ENCODE data around the gene SLC25A42.
"Not testable (repeated sequence)": the region's sequence is repeated elsewhere in the genome, so short reads cannot be mapped to it uniquely, and the experiment has no call there.

SLC25A42 gene

GRCh38 chr19:19068659-19069654 is 5.2 kb downstream of the SLC25A42 start:
- DNase-seq (ENCODE audit: low read depth): no peak

DNA sequence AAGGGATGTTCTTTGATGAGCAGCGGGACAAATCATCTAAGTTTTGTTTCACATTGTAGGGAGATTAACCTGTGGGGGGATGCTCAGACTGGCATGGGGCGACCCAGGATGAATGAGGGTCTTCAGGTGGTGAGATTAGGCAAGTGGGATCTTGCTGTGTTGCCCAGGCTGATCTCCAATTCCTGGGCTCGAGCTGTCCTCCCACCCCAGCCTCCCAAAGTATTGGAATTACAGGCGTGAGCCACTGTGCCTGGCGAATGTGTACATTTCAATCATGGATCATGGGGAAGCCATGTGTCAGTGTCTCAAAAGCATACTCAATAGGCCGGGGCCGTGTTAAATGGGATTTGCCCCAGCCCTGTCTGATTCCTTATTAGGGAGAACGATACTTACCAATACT is 8.1 kb downstream of the SLC25A42 start:
- DNase-seq (ENCODE audit: low read depth): no peak

GRCh38 chr19:19074196-19074882 is 10.5 kb downstream of the SLC25A42 start:
- DNase-seq (ENCODE audit: low read depth): no peak

- DNase-seq (ENCODE audit: low read depth): no peak
These were observed 11.3 kb downstream of the SLC25A42 start for GRCh38 chr19:19075126-19075525.

DNA sequence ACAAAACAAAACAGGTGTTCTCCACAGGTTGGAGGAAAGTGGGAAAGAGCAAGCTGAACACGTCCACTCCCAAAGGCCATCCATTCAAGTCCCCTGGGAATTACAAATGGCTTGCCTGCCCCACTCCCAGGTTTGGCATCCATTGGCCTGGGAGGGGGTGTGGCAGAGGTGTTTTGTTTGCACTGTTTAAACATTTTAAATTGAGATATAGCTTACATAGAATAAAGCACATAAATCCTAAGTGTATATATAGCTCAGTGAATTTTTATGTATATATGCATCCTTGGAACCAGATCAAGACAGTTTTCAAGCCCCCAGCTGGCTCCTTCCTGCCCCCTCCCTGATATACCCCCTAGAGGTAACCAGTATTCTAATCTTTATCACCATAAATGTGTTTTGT is 12.7 kb downstream of the SLC25A42 start:
- no peak for DNase-seq (ENCODE audit: low read depth)

GRCh38 chr19:19077103-19077502 is 13.3 kb downstream of the SLC25A42 start:
- no peak for DNase-seq (ENCODE audit: low read depth)

GRCh38 chr19:19078801-19079200 is 15.0 kb downstream of the SLC25A42 start:
- DNase-seq (ENCODE audit: low read depth): no peak

- no peak for DNase-seq (ENCODE audit: low read depth)
These were observed 15.8 kb downstream of the SLC25A42 start for GRCh38 chr19:19079571-19079970.

DNA sequence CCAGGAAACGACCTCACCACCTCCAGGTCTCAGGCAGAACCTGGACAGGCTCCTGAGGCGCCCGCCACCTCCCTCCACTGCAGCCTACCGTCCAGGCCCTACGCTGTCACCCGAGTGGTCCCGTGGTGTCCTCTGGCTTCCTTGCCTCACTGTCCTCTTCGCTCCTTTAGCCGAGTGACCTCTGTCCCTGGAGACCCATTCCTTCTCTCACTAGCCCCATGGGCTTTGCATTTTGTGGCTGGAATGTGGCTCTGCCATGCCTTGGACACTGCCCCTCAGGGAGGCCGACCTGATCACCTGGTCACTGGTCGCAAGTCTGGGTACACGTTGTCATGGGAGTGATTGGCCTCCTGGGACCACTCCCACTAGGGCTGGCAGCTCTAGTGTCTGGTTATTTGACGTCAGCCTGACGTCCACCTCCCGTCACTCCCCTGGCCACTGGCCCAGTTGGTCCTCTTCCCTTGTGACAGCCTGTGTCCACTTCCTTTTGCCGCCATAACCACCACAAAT is 17.9 kb downstream of the SLC25A42 start:
- DNase-seq (ENCODE audit: low read depth): peak; percentile 28

DNA sequence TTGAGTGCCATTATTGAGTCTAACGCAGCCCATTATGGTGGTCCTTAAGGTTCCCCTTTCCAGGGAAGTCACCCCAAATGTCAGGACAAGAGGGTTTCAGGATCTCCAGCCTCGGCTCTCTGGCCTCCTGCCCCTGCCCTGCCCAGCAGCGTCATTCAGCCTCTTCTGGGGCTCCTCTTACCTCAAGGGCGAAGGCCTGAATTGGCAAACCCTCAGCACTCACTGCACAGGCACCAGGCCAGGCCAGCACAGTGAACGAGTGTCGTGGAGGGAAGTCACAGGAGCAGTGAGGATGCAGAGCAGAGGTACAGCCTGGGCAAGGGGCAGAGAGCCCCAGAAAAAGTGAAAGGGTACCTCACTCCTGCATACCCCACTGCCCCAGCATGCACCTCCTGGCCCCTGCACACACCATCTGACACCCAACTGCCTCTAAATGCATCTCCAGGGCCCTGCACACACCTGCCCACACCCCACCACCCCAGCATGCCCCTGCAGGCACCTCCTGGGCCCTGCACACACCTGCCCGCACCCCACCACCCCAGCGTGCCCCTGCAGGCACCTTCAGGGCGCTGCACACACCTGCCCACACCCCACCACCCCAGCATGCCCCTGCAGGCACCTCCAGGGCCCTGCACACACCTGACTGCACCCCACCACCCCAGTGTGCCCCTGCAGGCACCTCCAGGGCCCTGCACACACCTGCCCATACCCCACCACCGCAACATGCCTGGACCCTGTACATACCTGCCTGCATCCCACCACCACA is 19.8 kb downstream of the SLC25A42 start:
- no peak for DNase-seq (ENCODE audit: low read depth)

- DNase-seq (ENCODE audit: low read depth): no peak
These were observed 23.9 kb downstream of the SLC25A42 start for GRCh38 chr19:19087676-19088075.

- no peak for DNase-seq (ENCODE audit: low read depth)
These were observed 30.7 kb downstream of the SLC25A42 start for GRCh38 chr19:19094513-19094912.

GRCh38 chr19:19095691-19096090 is 31.9 kb downstream of the SLC25A42 start:
- DNase-seq (ENCODE audit: low read depth): no peak

GRCh38 chr19:19096641-19097627 is 33.1 kb downstream of the SLC25A42 start:
- no peak for DNase-seq (ENCODE audit: low read depth)

DNA sequence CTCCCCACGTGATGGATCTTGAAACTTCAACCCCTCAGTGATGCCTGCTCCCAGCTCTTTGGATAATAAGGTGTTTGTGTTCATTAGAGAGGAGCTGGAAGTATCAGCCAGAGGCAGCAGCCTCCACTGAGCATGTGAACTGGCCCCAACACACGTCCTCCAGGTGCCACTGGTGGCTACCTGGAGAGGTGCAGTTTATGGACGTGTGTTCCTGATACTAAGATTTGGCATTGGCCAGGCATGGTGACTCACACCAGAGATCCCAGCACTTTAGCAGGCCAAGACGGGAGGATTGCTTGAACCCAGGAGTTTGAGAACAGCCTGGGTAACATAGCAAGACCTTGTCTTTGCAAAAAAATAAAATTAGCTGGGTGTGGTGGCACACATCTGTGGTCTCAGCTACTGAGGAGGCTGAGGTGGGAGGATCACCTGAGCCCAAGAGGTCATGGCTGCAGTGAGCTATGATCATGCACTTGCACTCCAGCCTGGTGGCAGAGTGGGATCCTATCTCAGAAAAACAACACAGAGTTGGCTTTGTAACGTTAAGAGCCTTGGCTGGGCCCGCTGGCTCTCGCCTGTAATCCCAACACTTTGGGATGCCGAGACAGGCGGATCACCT is 34.4 kb downstream of the SLC25A42 start:
- no peak for DNase-seq (ENCODE audit: low read depth)

GRCh38 chr19:19098703-19099632 is 35.2 kb downstream of the SLC25A42 start:
- no peak for DNase-seq (ENCODE audit: low read depth)

DNA sequence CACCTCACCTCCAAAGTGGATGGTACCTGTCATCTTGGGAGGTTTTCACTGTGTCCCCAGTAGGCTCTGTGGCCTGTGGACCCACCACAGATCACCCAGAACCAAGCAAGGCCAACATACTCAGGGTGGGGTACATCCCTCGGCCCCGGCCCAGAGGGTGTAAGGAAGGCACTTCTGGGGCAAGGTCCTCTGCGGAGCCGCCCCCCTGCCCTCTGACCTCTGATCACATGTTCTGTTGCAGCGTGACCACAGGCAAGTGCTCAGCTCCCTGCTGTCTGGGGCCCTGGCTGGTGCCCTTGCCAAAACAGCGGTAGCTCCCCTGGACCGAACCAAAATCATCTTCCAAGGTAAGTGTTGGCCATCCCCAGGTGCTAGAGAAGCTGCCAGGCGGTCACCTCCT is 37.7 kb downstream of the SLC25A42 start:
- DNase-seq (ENCODE audit: low read depth): no peak

GRCh38 chr19:19102566-19102965 is 38.8 kb downstream of the SLC25A42 start:
- not testable (repeated sequence) for DNase-seq (ENCODE audit: low read depth)

- no peak for DNase-seq (ENCODE audit: low read depth)
These were observed 39.4 kb downstream of the SLC25A42 start for GRCh38 chr19:19103167-19103566.

Data from fibroblast of gingiva (primary cell).